Osteoblast (primary cell): Measurements from ENCODE around the gene ZNF528. TPM values are rescaled to one million over a fixed set of nuclear protein-coding genes. Genes with fewer than 3 reads are reported as not detected.
A peak's percentile ranks its signal among the peaks of the same experiment; 100 is the strongest.

Experiments
- DNase-seq: peaks from one replicate; pipeline ENCODE4 v3.0.0; 2011; ENCODE audit warnings: low spot score, mixed read lengths; ENCODE audit not compliant: insufficient read length; ENCODE audit errors: missing footprints
- H2AFZ ChIP-seq: 2 replicates; pipeline ENCODE4 v1.6.0; 2011; ENCODE audit warnings: mild to moderate bottlenecking, low read length
- H3K27ac ChIP-seq: 2 replicates; pipeline ENCODE4 v1.5.1; 2011; ENCODE audit warnings: mild to moderate bottlenecking, low read depth, low read length, moderate library complexity
- H3K27me3 ChIP-seq: 2 replicates; pipeline ENCODE4 v1.6.0; 2012; ENCODE audit warnings: mild to moderate bottlenecking, control low read depth, inconsistent platforms, low read length, moderate library complexity; ENCODE audit not compliant: insufficient read depth
- H3K36me3 ChIP-seq: 2 replicates; pipeline ENCODE4 v1.5.1; 2011; ENCODE audit warnings: mild to moderate bottlenecking, low read length, control low read depth, moderate library complexity; ENCODE audit not compliant: insufficient read depth
- H3K4me1 ChIP-seq: 2 replicates; pipeline ENCODE4 v1.5.1; 2011; ENCODE audit warnings: mild to moderate bottlenecking, low read length, control low read depth, moderate library complexity; ENCODE audit not compliant: insufficient read depth
- H3K4me2 ChIP-seq: 2 replicates; pipeline ENCODE4 v1.6.0; 2011; ENCODE audit warnings: mild to moderate bottlenecking, low read length; ENCODE audit not compliant: insufficient read depth
- H3K4me3 ChIP-seq: fragments of 200-600 bp; sonication (generic); 3 replicates; pipeline ENCODE4 v1.5.1; 2012; ENCODE audit warnings: mild to moderate bottlenecking, low read length, inconsistent platforms; ENCODE audit not compliant: insufficient read depth
- H3K79me2 ChIP-seq: 2 replicates; pipeline ENCODE4 v1.6.0; 2012; ENCODE audit warnings: mild to moderate bottlenecking, low read length, control low read depth, inconsistent platforms; ENCODE audit not compliant: insufficient read depth
- H3K9me3 ChIP-seq: 2 replicates; pipeline ENCODE4 v1.5.1; 2011; ENCODE audit warnings: low read depth, low read length, control low read depth
- H4K20me1 ChIP-seq: 2 replicates; pipeline ENCODE4 v1.6.0; 2012; ENCODE audit warnings: mild to moderate bottlenecking, low read length, control low read depth; ENCODE audit not compliant: insufficient read depth
- CTCF ChIP-seq: IDR thresholded peaks from 2 replicates; pipeline ENCODE4 v1.5.1; 2011; ENCODE audit warnings: mild to moderate bottlenecking, low read depth, low read length, moderate library complexity; ENCODE audit errors: extremely low read depth
- total RNA-seq: library from RNA; depleted of rRNA; stranded (reverse); fragments of >200 nt; gene quantifications from 2 replicates; pipeline ENCODE4 v1.2.3, GENCODE V29; 2012

The ZNF528 gene
- total RNA-seq, 1 donor, result 32.9 TPM

DNA sequence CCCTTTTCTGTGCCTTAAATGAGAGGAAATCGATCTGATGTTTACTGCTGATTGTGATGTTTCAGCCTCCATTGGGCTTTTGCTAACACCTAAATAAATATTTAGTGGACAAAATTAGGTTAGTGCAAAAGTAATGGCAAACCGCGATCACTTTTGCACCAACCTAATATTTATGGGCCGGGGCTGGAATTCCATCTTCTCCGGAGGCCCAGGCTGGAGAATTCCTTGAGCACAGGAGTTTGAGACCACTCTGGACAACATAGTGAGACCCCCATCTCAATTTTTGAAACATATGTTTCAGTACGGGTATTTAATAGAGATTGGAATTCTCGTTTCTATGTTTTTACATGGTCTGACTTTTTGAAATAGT, 27.3 kb upstream of the ZNF528 start:
- Histone ChIP-seq H3K9me3 (peaks cover 16% of the 10 kb centered on the region), H3K4me1 (no peaks in the 10 kb centered on the region), H3K36me3 (peaks cover 27% of the 10 kb centered on the region), H2AFZ (peak overlapping the region; percentile 93), H3K4me2 (peak overlapping the region; percentile 82), H3K27ac (peak overlapping the region; percentile 99), H3K27me3 (no peaks in the 10 kb centered on the region), H4K20me1 (no peaks in the 10 kb centered on the region), H3K79me2 (peaks cover 16% of the 10 kb centered on the region), H3K4me3 (peak overlapping the region; percentile 93)
- no peak for TF ChIP-seq CTCF
- DNase-seq, result no peak

- Histone ChIP-seq H2AFZ (no peak overlapping the region), H3K27ac (no peak overlapping the region), H3K79me2 (peaks cover 2% of the 10 kb centered on the region), H3K27me3 (no peaks in the 10 kb centered on the region), H3K36me3 (peaks cover 15% of the 10 kb centered on the region), H3K9me3 (peaks cover 8% of the 10 kb centered on the region), H3K4me1 (no peaks in the 10 kb centered on the region), H3K4me2 (no peak overlapping the region), H4K20me1 (no peaks in the 10 kb centered on the region), H3K4me3 (no peak overlapping the region)
- no peak for DNase-seq
- no peak for TF ChIP-seq CTCF
Measured at GRCh38 chr19:52391135-52391534, 6.5 kb upstream of the ZNF528 start.

GRCh38 chr19:52398081-52398441, 412 bp downstream of the ZNF528 start:
- Histone ChIP-seq H2AFZ (peak overlapping the region; percentile 98), H3K9me3 (peaks cover 4% of the 10 kb centered on the region), H3K27me3 (no peaks in the 10 kb centered on the region), H3K4me1 (peaks cover 8% of the 10 kb centered on the region), H3K4me3 (peak overlapping the region; percentile 95), H3K4me2 (peak overlapping the region; percentile 96), H3K27ac (peak overlapping the region; percentile 89), H4K20me1 (no peaks in the 10 kb centered on the region), H3K36me3 (peaks cover 28% of the 10 kb centered on the region), H3K79me2 (peaks cover 17% of the 10 kb centered on the region)
- peak; percentile 69 for DNase-seq
- peak; percentile 12 for TF ChIP-seq CTCF

- no peak for TF ChIP-seq CTCF
- Histone ChIP-seq H3K4me3 (no peak overlapping the region), H3K4me2 (no peak overlapping the region), H3K9me3 (peaks cover 23% of the 10 kb centered on the region), H3K27ac (no peak overlapping the region), H3K4me1 (no peaks in the 10 kb centered on the region), H3K79me2 (no peaks in the 10 kb centered on the region), H3K36me3 (peaks cover 67% of the 10 kb centered on the region), H4K20me1 (no peaks in the 10 kb centered on the region), H3K27me3 (no peaks in the 10 kb centered on the region), H2AFZ (no peak overlapping the region)
- DNase-seq, result no peak
Measured at GRCh38 chr19:52410276-52410675, 12.6 kb downstream of the ZNF528 start.
